GM18951 (cell line): ENCODE measurements around the gene BANF1.
"Not testable (repeated sequence)": the region's sequence is repeated elsewhere in the genome, so short reads cannot be mapped to it uniquely, and the experiment has no call there.

Source experiments
- POLR2A ChIP-seq: IDR thresholded peaks from 4 replicates; pipeline ENCODE4 v1.6.1; 2011; ENCODE audit warnings: mild to moderate bottlenecking; ENCODE audit not compliant: insufficient read length, insufficient read depth; ENCODE audit errors: extremely low read depth
- in situ Hi-C: fragments of 300-500 bp; cut with MboI; formaldehyde crosslinking; loops from one replicate; pipeline ENCODE4 v1.12.0; 2022; ENCODE audit warnings: low sequenced_read_pairs, mixed read lengths, inconsistent platforms; ENCODE audit not compliant: unreplicated experiment

BANF1 gene

DNA sequence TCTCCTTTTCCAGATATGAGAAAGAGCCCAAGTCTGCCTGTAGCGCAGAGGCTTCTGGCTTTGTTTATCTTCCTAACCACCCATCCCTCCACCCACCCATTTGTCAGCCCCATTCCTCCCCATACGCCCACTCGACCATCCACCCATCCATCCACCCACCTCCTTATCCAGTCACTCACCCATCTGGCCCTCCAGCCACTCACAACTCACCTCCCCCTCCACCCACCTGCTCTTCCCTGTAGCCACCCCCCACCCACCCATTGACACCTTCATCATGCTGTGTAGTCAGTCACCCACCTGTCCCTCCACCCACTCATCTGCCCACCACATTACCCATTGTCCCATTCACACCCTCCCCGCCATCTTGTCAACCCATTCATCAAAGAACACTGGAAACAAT is 15.0 kb downstream of the BANF1 start:
- in situ Hi-C loops: no loop called here
- no peak for TF ChIP-seq POLR2A

- in situ Hi-C loops: no loop called here
- no peak for TF ChIP-seq POLR2A
These were observed 17.9 kb downstream of the BANF1 start for GRCh38 chr11:66020212-66020611.

- TF ChIP-seq POLR2A: no peak
- in situ Hi-C loops: no loop called here
These were observed 18.5 kb downstream of the BANF1 start for GRCh38 chr11:66020618-66021357.

GRCh38 chr11:66022401-66023185 is 20.3 kb downstream of the BANF1 start:
- TF ChIP-seq POLR2A: no peak
- in situ Hi-C loops: no loop called here

- in situ Hi-C loops: not testable (repeated sequence)
These were observed 20.8 kb downstream of the BANF1 start for GRCh38 chr11:66023186-66023440.

- no peak for TF ChIP-seq POLR2A
- in situ Hi-C loops: no loop called here
These were observed 23.8 kb downstream of the BANF1 start, which contains the start of gene CATSPER1 for GRCh38 chr11:66026017-66026529. Gene CATSPER1 (minus strand): TSS chr11:66026479. CDS start chr11:66026379, 100 bp downstream.

DNA sequence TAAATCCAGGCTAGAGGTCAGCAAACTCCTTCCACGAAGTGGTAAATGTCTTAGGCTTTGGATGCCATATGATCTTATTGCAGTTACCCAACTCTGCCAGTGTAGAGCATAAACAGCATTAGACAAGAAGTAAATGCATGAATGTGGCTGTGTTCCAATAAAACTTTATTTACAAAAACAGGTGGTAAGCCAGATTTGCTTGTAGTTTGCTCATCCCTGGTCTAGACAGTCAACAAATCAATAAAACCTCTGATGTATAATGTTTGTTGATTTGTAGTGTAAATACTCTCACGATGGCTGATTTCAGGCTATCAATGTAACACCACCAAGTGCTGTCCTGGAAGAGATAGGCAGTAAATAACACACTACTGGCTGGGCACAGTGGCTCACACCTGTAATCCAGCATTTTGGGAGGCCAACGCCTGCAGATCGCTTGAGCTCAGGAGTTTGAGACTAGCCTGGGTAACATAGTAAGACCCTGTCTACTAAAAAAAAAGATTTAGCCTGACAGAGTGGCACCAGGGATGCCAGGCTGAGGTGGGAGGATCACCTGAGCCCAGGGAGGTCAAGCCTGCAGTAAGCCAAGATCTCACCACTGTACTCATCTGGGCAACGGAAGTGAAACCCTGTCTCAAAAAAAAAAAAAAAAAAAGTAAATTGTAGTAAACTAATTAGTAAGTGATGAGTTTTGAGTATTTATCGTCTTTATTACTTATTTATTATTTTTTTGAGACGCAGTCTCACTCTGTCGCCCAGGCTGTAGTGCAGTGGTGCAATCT is 30.8 kb downstream of the BANF1 start:
- no peak for TF ChIP-seq POLR2A
- in situ Hi-C loops: no loop called here

- no peak for TF ChIP-seq POLR2A
- in situ Hi-C loops: no loop called here
These were observed 33.5 kb downstream of the BANF1 start for GRCh38 chr11:66035653-66036333.

DNA sequence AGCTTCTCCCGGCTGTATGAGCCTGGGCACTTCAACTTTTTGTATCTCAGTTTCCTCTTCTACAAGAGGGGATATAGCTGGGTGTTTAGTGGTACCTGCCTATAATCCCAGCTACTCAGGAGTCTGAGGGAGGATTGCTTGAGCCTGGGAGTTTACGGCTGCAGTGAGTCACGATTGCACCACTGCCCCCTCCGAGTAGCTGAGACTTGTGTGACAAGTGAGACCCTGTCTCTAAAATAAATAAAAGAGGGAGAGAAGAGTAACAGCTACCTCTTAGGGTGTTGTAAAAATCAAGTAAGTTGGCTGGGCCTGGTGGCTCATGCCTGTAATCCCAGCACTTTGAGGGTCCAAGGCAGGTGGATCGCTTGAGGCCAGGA is 34.0 kb downstream of the BANF1 start:
- no peak for TF ChIP-seq POLR2A
- in situ Hi-C loops: no loop called here

DNA sequence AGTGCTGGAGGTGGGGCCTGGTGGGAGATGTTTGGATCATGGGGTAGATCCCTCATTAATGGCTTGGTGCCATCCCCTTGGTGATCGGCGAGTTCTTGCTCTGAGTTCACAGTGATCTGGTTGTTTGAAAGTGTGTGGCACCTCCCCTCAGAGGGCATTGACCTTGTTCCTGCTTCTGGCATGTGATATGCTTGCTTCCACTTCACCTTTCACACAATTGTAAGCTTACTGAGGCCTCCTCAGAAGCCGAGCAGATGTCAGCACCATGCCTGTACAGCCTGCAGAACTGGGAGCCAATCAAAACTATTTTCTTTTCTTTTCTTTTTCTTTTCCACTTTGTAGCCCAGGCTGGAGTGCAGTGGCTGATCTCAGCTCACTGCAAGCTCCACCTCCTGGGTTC is 35.0 kb downstream of the BANF1 start:
- in situ Hi-C loops: no loop called here
- no peak for TF ChIP-seq POLR2A

- in situ Hi-C loops: no loop called here
- TF ChIP-seq POLR2A: no peak
These were observed 37.5 kb downstream of the BANF1 start for GRCh38 chr11:66039765-66040164.

GRCh38 chr11:66042227-66042995 is 40.1 kb downstream of the BANF1 start:
- in situ Hi-C loops: no loop called here
- no peak for TF ChIP-seq POLR2A
